GM23338 (cell line): ENCODE results near the gene EPHA5. TPM values are rescaled to one million over a fixed set of nuclear protein-coding genes. Genes with fewer than 3 reads are reported as not detected.

Source experiments
- ATAC-seq: fragments of 200-7000 bp; cut with Tn5 transposase; 3 replicates; pipeline ENCODE4 v1.9.1; 2020
- DNase-seq: peaks from one replicate; pipeline ENCODE4 v3.0.0-alpha.2; 2015; ENCODE audit warnings: low spot score
- H2AFZ ChIP-seq: fragments of 200-600 bp; sonication (generic); 2 replicates; pipeline ENCODE4 v1.8.0; 2016; ENCODE audit warnings: antibody characterized with exemption, mild to moderate bottlenecking, moderate library complexity
- H3F3A ChIP-seq: fragments of 200-600 bp; sonication (generic); replicated peaks from 2 replicates; pipeline ENCODE4 v1.8.0; 2017; ENCODE audit warnings: antibody characterized with exemption, mixed run types, low read depth
- H3K27ac ChIP-seq: fragments of 200-600 bp; sonication (generic); 2 replicates; pipeline ENCODE4 v1.6.1; 2016; ENCODE audit warnings: low read depth
- H3K27me3 ChIP-seq: fragments of 200-600 bp; sonication (generic); 2 replicates; pipeline ENCODE4 v1.8.0; 2016; ENCODE audit warnings: mild to moderate bottlenecking, mixed run types, moderate library complexity; ENCODE audit not compliant: insufficient read depth
- H3K36me3 ChIP-seq: fragments of 200-600 bp; sonication (generic); 2 replicates; pipeline ENCODE4 v1.8.0; 2016; ENCODE audit warnings: mild to moderate bottlenecking; ENCODE audit not compliant: insufficient read depth
- H3K4me1 ChIP-seq: fragments of 200-600 bp; sonication (generic); 2 replicates; pipeline ENCODE4 v1.8.0; 2016; ENCODE audit warnings: mild to moderate bottlenecking, moderate library complexity; ENCODE audit not compliant: insufficient read depth
- H3K4me2 ChIP-seq: fragments of 200-600 bp; sonication (generic); 2 replicates; pipeline ENCODE4 v1.7.1; 2017; ENCODE audit warnings: mixed run types
- H3K4me3 ChIP-seq: fragments of 200-600 bp; sonication (generic); 2 replicates; pipeline ENCODE4 v1.6.1; 2016; ENCODE audit warnings: mixed run types
- H3K79me2 ChIP-seq: fragments of 200-600 bp; sonication (generic); replicated peaks from 2 replicates; pipeline ENCODE4 v1.8.0; 2017; ENCODE audit warnings: mild to moderate bottlenecking; ENCODE audit not compliant: insufficient read depth
- H3K9me2 ChIP-seq: fragments of 200-600 bp; sonication (generic); 2 replicates; pipeline ENCODE4 v1.8.0; 2017; ENCODE audit not compliant: insufficient read depth
- H4K20me1 ChIP-seq: fragments of 200-600 bp; sonication (generic); replicated peaks from 2 replicates; pipeline ENCODE4 v1.8.0; 2017; ENCODE audit warnings: mild to moderate bottlenecking; ENCODE audit not compliant: insufficient read depth
- H3K27ac Mint-ChIP-seq: 2 replicates; pipeline ENCODE4 v1.8.0; 2020; ENCODE audit warnings: inconsistent platforms, mild to moderate bottlenecking, moderate library complexity, mixed read lengths
- H3K27me3 Mint-ChIP-seq: 3 replicates; pipeline ENCODE4 v1.8.0; 2022; ENCODE audit warnings: low read depth, mild to moderate bottlenecking, moderate library complexity, mixed read lengths, inconsistent platforms; ENCODE audit not compliant: insufficient read depth, poor library complexity
- H3K36me3 Mint-ChIP-seq: 3 replicates; pipeline ENCODE4 v1.8.0; 2021; ENCODE audit warnings: low read depth, mild to moderate bottlenecking, inconsistent platforms, moderate library complexity, mixed read lengths
- H3K4me1 Mint-ChIP-seq: 3 replicates; pipeline ENCODE4 v1.8.0; 2020; ENCODE audit warnings: mild to moderate bottlenecking, inconsistent platforms, mixed read lengths
- H3K4me3 Mint-ChIP-seq: 3 replicates; pipeline ENCODE4 v1.8.0; 2021; ENCODE audit warnings: moderate library complexity, mild to moderate bottlenecking, inconsistent platforms, mixed read lengths
- H3K9me3 Mint-ChIP-seq: 3 replicates; pipeline ENCODE4 v1.8.0; 2020; ENCODE audit warnings: moderate library complexity, mild to moderate bottlenecking, inconsistent platforms, mixed read lengths
- CREB1 ChIP-seq: fragments of 250-450 bp; sonication (Bioruptor Pico); IDR thresholded peaks from 2 replicates; pipeline ENCODE4 v1.5.0; 2020; ENCODE audit warnings: low read depth, mild to moderate bottlenecking, moderate library complexity
- ETS1 ChIP-seq: IDR thresholded peaks from 2 replicates; pipeline ENCODE4 v1.6.1; 2016; ENCODE audit warnings: antibody characterized with exemption
- EZH2 ChIP-seq: fragments of 200-600 bp; sonication (generic); IDR thresholded peaks from one replicate; pipeline ENCODE4 v1.8.0; 2017; ENCODE audit warnings: antibody characterized with exemption, mild to moderate bottlenecking, low read depth; ENCODE audit not compliant: unreplicated experiment
- EZH2phosphoT487 ChIP-seq: fragments of 200-600 bp; sonication (generic); IDR thresholded peaks from one replicate; pipeline ENCODE4 v1.8.1; 2018; ENCODE audit warnings: antibody characterized with exemption; ENCODE audit not compliant: unreplicated experiment
- JUNB ChIP-seq: IDR thresholded peaks from one replicate; pipeline ENCODE4 v1.6.1; 2016; ENCODE audit warnings: antibody characterized with exemption; ENCODE audit not compliant: unreplicated experiment
- NANOG ChIP-seq: IDR thresholded peaks from 2 replicates; pipeline ENCODE4 v1.6.1; 2016; ENCODE audit warnings: antibody characterized with exemption, borderline replicate concordance
- POLR2AphosphoS5 ChIP-seq: IDR thresholded peaks from 2 replicates; pipeline ENCODE4 v1.6.1; 2016; ENCODE audit warnings: antibody characterized with exemption, low read depth
- STAT1 ChIP-seq: IDR thresholded peaks from one replicate; pipeline ENCODE4 v1.6.1; 2016; ENCODE audit warnings: antibody characterized with exemption; ENCODE audit not compliant: unreplicated experiment
- ZNF114 ChIP-seq: fragments of 250-450 bp; sonication (Bioruptor Pico); IDR thresholded peaks from 2 replicates; pipeline ENCODE4 v1.5.0; 2020; ENCODE audit warnings: mild to moderate bottlenecking, moderate library complexity
- polyA plus RNA-seq: library from polyadenylated mRNA; unstranded; fragments of >200 nt; fragmentation: Nextera tagmentation; extraction: Ambion mirVana; gene quantifications from 2 replicates; pipeline ENCODE4 v1.2.1, GENCODE V29; 2016
- total RNA-seq: library from RNA; depleted of rRNA; stranded (reverse); fragments of >200 nt; shearing (Covaris generic); gene quantifications from 2 replicates; pipeline ENCODE4 v1.2.3, GENCODE V29; 2014
- TF ChIP-seq, protein P1 (sequence below): IDR thresholded peaks from one replicate; pipeline ENCODE4 v1.6.1; 2018; ENCODE audit warnings: antibody characterized with exemption; ENCODE audit not compliant: unreplicated experiment
- TF ChIP-seq, protein P2 (sequence below), 2 experiments: fragments of 200-600 bp in 1 of 2; sonication (generic) in 1 of 2; conservative IDR thresholded peaks; 2 replicates each; pipeline versions ENCODE4 v1.5.1 to v1.6.1; 2016 to 2017; ENCODE audit warnings: antibody characterized with exemption in 2 of 2, low read depth in 2 of 2, mild to moderate bottlenecking in 2 of 2, moderate library complexity in 1 of 2

EPHA5 gene
- total and polyA plus RNA-seq, 2 experiments from 2014 or later, result 0.05 to 0.24 TPM

DNA sequence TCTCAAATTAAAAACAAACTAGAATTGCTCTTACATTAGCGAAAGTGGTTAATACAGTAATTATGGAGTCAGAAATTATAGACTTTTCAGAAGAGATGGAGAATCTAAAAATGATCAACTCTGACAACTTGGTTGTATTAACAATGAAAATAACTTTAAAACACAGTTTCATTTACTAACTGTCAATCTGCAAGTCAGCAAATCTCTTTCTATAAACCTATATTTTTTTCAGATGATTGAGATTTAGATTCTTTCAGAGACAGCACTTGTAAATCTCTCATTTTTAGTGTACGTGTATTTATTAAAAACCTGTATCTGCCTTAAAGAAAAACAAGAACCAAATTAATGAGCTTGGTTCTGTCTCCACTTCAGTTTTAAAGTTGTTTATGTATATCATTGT is 311.4 kb downstream of the EPHA5 start:
- no peaks in the 10 kb centered on the region for H3K36me3 Mint-ChIP-seq

More for the DNA sequence above, 311.4 kb downstream of the EPHA5 start:
- Mint-ChIP-seq H3K27me3 (no peaks in the 10 kb centered on the region), H3K9me3 (no peaks in the 10 kb centered on the region), H3K27ac (no peak overlapping the region), H3K4me3 (no peak overlapping the region), H3K4me1 (peaks cover 2% of the 10 kb centered on the region; the same call in 1 of the 3 replicates)
- no peaks in the 10 kb centered on the region for H3K27me3 ChIP-seq
- no peak overlapping the region for H3K4me2 ChIP-seq
- TF ChIP-seq, protein P1, sequence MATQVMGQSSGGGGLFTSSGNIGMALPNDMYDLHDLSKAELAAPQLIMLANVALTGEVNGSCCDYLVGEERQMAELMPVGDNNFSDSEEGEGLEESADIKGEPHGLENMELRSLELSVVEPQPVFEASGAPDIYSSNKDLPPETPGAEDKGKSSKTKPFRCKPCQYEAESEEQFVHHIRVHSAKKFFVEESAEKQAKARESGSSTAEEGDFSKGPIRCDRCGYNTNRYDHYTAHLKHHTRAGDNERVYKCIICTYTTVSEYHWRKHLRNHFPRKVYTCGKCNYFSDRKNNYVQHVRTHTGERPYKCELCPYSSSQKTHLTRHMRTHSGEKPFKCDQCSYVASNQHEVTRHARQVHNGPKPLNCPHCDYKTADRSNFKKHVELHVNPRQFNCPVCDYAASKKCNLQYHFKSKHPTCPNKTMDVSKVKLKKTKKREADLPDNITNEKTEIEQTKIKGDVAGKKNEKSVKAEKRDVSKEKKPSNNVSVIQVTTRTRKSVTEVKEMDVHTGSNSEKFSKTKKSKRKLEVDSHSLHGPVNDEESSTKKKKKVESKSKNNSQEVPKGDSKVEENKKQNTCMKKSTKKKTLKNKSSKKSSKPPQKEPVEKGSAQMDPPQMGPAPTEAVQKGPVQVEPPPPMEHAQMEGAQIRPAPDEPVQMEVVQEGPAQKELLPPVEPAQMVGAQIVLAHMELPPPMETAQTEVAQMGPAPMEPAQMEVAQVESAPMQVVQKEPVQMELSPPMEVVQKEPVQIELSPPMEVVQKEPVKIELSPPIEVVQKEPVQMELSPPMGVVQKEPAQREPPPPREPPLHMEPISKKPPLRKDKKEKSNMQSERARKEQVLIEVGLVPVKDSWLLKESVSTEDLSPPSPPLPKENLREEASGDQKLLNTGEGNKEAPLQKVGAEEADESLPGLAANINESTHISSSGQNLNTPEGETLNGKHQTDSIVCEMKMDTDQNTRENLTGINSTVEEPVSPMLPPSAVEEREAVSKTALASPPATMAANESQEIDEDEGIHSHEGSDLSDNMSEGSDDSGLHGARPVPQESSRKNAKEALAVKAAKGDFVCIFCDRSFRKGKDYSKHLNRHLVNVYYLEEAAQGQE, result no peak
- TF ChIP-seq, protein P2, sequence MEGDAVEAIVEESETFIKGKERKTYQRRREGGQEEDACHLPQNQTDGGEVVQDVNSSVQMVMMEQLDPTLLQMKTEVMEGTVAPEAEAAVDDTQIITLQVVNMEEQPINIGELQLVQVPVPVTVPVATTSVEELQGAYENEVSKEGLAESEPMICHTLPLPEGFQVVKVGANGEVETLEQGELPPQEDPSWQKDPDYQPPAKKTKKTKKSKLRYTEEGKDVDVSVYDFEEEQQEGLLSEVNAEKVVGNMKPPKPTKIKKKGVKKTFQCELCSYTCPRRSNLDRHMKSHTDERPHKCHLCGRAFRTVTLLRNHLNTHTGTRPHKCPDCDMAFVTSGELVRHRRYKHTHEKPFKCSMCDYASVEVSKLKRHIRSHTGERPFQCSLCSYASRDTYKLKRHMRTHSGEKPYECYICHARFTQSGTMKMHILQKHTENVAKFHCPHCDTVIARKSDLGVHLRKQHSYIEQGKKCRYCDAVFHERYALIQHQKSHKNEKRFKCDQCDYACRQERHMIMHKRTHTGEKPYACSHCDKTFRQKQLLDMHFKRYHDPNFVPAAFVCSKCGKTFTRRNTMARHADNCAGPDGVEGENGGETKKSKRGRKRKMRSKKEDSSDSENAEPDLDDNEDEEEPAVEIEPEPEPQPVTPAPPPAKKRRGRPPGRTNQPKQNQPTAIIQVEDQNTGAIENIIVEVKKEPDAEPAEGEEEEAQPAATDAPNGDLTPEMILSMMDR (conservative IDR thresholded peaks at IDR 0.05; ENCODE audit: low read depth in 2 of 2), result no peak
- no peak for TF ChIP-seq CREB1 (CRISPR knock-in tag)
- TF ChIP-seq ETS1, result no peak
- no peak for TF ChIP-seq EZH2phosphoT487
- no peak for TF ChIP-seq EZH2
- no peak for TF ChIP-seq STAT1
- no peak for TF ChIP-seq JUNB
- no peak for TF ChIP-seq ZNF114 (CRISPR knock-in tag)
- no peak for TF ChIP-seq POLR2AphosphoS5
- TF ChIP-seq NANOG, result no peak
- no peaks in the 10 kb centered on the region for H3K36me3 ChIP-seq
- H3K79me2 ChIP-seq, result no peaks in the 10 kb centered on the region
- no peaks in the 10 kb centered on the region for H3F3A ChIP-seq
- H3K4me1 ChIP-seq, result no peaks in the 10 kb centered on the region
- no peaks in the 10 kb centered on the region for H4K20me1 ChIP-seq
- ATAC-seq (no peak), DNase-seq (no peak)
- no peak overlapping the region for H2AFZ ChIP-seq
- H3K9me2 ChIP-seq, result no peaks in the 10 kb centered on the region
- no peak overlapping the region for H3K27ac ChIP-seq
- no peak overlapping the region for H3K4me3 ChIP-seq
